ENCODE data around the gene GLCE.
"Not testable (repeated sequence)": the region's sequence is repeated elsewhere in the genome, so short reads cannot be mapped to it uniquely, and the experiment has no call there.

The GLCE gene

DNA sequence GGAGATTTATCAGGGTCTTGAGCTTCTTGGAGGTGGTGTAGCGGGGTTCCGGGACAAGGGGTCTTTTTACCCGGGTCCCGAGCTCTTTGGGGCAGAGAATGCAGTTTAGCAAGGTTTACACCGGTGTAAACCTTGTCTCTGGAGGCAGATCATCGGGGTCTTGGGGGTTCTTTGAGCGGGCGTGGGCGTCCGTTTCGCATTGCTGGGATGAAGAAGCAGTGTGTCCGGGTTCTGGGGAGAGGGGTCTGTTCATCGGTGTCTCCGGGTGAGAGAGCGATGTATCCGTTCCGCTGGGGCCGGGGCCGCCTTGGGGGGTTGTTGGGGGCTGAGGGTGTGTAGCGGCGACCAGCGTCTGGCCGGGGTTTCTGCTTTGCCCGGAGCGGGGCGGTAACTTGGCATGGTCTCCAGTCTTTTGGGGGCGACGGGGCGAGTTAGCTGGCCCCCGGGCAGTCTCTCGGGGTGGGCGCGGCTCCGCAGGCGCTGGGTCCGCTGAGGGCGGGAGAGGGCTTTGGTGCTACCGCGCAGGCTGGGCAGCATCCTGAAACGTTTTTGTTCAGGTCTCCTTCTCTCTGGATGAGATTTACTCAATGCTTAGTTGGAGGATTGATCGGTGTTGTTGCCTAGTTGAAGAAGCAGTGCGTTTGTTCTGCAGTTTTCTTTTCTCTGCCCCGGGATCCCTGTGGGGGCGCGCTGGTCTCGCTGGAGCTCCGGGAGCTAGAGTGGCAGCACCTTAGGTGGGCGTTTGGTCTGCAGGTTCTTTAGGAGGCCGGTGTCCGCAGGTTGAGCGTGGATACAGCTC, 843 bp downstream of the GLCE start:
- DNase-seq, result peak; percentile 47

DNA sequence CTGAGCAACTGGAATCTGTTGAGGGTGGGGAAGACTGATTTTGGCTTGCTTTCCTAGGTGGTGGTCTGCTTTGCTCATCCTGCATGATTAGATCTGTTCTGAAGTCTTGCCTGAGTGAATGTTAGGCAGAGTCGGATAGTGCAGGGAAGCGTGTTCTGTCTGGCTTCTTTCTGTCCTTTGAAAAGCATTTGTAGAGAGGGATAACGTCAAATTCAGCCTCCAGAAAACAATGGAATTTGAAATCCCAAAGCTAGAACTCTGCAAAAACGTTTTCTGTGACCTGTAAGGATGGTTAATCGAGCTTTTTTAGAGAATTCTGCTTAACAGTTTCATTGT, 1.4 kb downstream of the GLCE start:
- DNase-seq, result no peak

DNA sequence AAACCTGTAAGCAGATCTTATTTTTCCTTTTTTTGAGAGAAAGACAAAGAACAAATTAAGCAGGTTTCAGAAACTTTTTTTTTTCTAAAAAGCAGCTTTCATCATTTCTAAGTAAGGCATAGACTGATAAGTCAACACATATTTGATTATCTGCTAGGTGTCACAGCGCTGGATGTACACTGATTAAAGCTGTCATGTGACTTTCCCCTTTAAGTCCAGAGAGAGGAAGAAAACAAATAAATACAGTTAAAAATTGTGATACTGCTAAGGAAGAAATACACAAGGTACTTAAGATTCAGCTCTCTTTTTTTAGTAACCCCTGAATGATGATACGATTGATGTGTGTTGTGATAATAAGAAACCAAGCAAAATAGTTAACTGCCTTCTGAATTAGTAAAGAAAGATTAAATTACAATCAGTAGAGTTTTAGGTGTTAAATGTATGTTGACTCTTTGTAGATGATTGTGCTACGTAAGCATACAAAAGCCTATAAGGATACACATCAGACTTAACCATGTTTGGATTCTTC, 2.8 kb downstream of the GLCE start:
- DNase-seq, result no peak

DNA sequence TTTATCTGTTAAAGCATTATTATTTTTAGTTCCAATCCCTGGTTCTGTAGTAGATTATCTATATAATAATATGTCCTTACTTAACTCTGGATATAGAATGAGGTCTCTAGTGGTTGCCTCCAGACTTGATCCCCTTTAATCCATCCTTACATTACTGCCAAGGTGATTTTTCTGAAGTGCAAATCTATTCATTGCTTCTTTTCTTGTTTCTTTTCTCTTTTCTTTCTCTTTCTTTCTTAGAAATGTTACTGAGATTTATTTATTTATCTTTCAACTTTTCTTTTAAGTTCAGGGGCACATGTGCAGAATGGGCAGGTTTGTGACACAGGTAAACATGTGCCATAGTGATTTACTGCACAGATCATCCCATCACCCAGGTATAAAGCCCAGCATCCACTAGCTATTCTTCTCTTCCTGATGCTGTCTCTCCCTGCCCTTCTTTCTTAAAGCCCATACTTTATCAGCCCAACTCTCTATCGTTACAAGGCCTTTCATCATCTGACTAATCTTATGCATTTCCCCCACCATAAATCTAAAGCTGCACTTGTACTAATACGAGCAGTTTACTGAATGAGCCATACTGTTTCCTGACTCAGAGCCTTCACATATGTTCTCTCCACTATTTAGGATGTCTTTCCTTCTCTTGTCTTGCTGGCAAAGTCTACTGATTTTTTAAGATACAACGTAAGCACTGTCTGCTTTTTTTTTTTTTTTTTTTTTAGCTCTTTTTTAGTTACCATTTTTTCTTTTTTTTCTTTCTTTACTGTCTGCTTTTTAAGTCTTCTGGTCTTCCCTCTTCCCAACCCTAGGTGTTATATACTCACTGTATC, 4.6 kb downstream of the GLCE start:
- no peak for DNase-seq

DNA sequence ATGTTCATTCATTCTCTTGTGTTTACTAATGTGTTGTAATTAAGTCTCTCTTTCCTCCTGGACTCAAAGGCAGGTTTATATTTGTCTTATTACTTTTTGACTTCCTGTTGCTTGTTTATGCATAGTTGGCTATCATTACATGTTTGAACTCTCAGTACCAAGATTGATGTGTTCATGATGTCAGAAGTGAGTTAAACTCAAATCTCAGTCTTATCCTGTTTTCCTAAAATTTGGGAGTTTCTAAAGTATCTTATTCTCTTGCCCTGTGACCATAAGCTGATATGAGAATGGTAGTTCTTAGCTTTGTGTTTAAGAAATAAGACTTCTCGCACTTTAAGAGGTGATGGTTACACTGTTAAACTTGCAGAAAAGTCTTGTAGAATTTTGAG, 5.2 kb downstream of the GLCE start:
- no peak for DNase-seq

DNA sequence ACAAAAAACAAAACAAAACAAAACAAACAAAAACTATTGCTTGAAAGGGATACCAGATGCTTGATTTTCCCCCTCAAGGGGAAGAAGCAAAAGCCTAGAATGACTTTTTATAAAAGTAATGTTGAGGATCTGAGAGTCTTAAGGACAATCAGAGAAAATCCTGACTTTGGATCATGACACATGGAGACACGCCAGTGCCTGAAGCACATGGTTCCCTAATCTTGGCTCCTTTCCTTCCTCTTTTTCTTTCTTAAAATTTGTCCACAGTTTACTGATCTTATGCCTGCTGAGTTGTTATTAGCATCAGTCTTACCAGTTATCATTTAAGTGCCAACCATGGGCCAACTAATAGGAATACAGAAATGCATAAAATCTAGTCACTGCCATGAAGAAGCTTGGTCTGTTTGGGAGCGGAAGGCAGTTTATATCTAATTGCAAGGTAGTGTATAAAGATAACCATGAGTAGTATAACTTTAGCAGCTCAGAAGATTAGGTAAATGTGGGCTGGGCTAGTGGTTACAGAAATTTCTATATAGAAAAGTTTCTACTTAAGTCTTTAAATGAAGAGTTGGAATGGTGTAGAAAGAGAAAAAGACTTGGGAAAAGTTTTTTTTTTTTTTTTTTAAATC, 6.9 kb downstream of the GLCE start:
- no peak for DNase-seq

DNA sequence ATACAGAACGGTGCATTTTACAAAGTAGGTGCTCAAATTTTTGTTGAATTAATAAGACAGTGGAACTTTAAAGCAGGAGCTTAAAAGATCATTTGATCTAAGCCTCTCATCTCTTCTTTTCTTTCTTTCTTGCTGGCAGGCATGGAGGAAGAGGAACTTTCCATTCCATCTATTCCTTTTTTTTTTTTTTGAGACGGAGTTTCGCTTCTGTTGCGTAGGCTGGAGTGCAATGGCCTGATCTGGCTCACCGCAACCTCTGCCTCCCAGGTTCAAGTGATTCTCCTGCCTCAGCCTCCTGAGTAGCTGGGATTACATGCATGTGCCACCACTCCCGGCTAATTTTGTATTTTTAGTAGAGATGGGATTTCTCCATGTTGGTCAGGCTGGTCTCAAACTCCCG, 7.9 kb downstream of the GLCE start:
- not testable (repeated sequence) for DNase-seq

DNA sequence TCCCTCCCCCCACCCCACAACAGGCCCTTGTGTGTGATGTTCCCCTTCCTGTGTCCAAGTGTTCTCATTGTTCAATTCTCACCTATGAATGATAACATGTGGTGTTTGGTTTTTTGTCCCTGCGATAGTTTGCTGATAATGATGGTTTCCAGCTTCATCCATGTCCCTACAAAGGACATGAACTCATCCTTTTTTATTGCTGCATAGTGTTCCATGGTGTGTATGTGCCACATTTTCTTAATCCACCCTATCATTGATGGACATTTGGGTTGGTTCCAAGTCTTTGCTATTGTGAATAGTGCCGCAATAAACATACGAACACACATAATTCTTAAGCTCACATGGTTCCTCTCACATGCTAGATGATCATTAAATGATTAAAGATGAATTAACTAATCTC, 9.1 kb downstream of the GLCE start:
- DNase-seq, result not testable (repeated sequence)

DNA sequence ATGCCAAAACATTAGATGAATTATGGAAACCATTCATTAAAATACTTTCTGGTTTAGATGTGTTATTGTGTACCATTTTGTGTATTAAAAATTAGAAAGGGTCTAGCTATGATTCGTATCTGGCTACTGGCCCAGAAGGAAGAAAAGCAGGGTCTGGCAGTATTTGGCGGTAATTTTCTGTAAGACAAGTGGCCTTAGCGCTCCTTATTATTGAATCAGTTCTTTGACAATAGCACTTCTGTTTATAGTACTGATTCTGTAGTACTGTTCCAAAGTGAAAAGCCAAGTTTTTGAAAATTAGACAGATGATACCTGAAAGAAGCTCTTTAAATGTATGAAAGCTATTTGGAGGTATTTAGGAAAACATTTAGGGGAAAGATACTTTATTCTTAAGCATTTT, 10.2 kb downstream of the GLCE start:
- DNase-seq, result peak; percentile 3

DNA sequence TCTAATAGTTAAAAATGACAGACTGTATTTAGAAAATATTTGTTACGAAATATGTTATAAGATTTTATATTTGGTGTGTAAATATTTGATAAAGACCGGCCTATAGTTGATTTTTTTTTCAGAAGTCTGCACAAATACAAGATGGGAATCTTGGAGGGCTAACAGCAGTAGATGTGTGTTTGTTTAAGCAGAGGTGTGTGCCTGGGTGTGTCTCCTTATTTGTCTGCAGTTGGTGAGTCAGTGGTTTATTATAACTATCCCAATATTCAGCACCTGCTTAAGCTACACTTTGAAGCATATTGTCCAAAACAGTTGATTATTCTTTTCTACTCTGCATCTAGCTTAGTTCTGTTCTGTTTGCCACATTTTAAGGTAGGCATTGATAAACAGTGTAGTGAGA, 12.4 kb downstream of the GLCE start:
- DNase-seq, result peak; percentile 34

DNA sequence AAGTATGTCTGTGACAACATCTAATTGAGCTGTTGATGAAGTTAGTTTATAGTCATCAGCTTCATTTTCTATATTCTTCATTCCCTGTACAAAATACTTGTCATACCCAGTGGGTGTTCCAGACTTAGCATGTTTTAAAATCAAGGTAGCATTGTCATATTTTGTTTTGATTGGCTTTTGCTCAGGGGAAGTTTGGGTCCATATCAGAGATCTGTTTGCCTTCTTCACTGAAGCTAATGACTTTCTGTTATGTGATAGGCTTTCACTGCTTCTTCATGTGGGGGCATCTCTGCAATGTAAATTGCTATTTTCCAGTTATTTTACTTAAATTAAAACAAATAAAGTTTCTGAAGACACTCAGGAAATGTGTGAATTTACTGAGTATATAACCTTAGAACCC, 15.1 kb downstream of the GLCE start:
- no peak for DNase-seq

DNA sequence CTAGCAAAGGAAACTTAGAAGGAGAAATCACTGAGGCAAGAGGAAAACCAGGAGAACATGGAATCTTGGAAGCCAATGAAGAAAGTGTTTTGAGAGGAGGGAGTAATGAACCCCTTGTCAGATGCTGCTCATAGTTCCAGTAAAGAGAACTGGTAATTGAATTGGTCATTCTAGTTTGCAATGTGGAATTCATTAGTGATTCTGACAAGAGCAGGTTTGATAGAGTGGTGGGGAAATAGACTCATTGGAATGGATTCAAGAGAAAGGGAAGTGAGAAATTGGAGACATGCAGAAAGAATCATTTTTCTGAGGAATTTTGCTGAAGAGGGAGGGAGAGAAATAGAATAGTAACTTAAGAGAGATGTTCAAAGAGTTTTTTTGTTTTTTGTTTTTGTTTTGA, 21.0 kb downstream of the GLCE start:
- DNase-seq, result no peak

DNA sequence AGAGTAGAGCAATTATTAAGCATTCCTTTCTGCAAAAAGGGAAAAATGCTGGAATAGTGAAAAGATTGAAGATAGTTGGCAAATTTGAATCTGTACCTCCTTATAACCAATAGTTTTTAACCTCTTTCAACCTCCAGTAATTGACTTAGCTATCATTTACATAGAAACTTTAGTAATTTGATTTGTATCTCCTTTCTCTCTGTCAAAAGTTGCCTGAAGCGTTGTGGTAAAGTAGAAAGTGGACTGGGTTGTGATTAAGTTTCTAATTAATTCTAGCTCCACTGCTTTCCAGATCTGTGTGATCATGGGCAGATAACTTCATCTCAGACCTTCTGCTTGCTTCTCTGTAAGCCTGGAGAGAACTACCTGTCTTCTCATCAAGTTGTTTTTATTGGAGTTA, 24.8 kb downstream of the GLCE start:
- DNase-seq, result no peak

DNA sequence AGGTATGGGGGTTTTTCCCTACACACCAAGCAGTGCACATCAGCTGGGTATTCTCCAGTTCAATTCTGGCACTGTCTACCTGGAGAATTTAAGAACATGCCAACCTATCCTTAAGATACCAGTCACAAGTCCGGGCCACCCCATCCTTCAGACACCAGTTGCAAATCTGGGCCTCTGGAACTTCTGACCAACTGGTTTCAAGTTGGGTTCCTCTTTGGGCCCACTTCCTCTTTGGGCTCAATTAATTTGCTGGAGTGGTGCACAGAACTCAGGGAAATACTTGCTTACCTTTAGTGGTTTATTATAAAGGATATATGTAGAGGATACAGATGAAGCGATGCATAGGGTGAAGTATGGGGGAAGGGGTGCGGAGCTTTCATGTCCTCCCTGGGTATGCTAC, 25.3 kb downstream of the GLCE start:
- no peak for DNase-seq

DNA sequence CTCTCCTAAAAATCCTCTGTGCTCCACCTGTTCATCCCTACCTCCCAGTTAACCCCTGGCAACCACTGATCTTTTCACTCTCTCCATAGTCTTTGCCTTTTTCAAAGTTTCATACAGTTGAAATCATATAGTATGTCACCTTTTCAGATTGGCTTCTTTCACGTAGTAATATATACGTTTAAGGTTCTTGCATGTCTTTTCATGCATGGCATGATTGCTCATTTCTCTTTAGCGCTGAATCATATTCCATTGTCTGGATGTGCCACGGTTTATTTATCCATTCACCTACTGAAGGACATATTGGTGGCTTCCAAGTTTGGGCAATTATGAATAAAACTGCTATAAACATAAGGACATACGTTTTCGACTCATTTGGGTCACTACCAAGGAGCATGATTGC, 28.7 kb downstream of the GLCE start:
- DNase-seq, result no peak

DNA sequence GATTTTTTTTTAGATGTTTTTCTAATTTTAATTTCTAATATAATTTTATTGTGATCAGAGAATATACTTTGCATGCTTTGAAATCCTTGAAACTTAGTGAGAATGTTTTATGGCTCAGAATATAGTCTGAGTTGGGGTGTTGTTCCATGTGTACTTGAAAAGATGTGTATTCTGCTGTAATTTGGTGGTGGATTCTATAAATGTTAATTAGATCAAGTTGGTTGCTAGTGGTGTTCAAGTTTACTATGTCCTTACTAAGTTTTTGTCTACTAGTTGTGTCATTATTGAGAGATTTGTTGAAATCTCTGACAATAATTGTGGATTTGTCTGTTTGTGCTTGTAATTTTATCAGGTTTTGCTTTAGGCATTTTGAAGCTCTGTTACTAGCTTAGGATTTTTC, 29.7 kb downstream of the GLCE start:
- DNase-seq, result no peak

DNA sequence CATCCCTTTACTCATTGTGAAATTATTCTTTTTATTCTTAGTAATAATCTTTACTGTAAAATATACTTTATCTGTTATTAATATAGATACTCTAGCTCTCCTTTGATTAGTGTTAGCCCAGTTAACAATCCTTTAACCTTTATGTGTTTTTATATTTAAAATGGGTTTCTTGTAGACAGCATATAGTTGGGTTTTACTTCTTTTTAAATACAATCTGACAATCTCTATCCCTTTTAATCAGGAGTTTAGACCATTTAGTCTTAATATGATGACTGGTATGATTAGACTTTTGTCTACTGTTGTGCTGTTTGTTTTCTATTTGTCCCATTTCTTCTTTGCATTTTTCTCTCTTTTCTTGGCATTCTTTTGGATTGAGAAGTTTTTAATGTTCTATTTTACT, 30.1 kb downstream of the GLCE start:
- no peak for DNase-seq

DNA sequence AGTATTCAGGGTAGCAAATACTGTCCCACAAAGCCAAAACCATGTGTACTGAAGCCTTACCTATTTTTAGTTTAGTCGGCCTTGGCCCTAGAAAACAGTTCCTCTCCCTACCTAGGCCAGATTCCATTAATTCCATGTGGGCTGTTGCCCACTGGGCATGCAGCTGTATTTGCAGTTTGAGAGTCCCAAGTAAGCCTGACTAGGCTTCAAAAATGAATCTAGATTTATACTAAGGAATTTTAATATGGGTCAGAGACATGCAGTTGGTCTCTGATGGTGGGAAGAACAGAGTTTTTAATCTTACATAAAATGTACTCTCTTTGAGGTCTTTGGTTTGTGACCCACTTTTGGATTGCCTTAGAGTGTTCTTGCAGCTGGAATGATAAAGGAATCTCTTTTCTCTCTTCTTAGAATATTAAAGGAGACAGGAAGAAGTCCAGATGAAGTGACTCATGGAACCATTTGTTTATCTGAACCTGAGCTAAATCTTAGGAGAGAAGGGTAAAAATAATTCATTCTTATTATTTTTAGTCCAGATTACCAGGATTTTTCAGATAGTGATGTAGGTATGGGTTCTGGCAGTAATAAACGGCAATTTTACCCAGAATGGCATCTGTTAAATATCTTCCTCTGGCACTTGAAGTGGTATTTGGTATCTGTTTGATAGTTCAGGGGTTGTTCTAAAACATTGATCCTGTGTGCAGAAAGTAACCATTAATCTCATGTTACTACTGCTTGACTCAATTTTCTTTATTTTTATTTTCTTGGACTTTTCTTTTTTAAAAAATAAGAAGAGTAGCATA, 33.8 kb downstream of the GLCE start:
- DNase-seq, result no peak

DNA sequence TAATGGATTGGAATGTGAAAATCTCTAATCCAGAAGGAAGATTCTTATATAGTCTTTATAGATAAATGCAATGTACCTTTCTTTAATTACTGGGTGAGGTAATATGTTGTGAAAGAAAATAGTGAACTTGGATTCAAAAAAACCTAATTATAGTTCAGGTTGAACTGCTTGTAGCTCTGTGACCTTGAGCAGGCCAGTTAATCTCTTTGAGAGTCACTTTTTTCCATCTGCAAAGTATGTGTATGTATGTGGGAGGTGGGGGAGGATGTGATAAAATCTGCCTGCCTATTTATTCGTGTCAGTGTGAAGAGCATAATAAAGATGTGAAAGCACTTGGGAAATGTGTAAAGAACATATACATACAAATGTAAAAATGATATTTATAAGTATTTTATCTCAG, 34.4 kb downstream of the GLCE start:
- no peak for DNase-seq

DNA sequence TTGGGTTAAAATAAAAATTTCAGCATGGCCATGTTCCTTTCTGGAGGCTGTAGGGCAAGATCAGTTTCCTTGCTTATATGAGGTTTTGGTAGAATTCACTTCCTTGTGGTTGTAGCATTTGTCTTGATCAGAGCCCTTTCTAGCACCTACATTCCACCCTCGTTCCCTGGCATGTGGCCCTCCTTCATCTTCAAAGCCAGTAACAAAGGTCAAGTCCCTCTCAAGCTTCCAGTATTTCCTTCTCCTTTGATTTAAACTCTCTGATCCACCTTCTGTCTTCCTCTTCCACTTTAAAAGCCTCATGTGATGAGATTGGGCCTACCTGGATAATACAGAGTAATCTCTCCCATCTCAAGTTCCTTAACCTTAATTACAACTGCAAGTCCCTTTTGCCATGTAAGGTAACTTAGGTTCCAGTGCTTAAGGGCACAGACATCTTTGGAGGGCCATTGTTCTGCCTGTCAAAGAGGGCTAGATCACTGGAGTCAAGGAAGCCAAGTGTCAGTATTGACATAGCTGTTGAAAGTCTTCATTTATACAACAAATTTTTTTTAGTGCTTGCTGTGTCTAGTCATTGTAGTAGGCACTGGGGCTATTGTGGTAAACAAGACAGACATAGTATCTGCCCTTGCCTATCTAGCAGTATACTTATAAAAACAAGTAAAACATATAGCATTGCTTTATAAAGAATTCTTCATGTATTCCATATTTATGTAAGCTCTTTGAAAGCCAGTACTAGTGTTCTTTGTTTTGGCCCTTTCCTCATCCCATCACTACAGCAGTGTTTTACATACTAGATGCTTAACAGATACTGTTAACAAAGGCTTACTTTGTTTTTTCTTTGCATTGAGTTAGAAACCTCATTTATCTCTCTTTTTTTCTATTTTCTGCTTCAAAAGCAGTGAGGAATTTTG, 40.7 kb downstream of the GLCE start:
- DNase-seq, result no peak

DNA sequence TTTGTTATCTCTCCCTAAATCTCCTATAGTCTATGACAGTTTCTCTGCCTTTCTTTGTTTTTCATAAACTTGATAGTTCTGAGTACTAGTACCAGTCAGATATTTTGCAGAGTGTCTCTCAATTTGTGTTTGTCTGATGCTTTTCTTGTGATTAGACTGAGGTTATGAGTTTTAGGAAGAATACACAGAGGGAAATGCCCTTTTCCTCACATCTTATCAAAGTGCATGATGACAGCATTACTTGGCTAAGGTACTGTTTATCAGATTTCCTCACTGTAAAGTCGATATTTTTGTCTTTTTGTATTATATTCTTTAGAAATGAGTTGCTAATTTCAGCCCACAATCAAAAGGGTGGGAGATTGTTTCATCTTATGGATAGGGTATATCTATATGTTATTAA, 45.6 kb downstream of the GLCE start:
- no peak for DNase-seq

DNA sequence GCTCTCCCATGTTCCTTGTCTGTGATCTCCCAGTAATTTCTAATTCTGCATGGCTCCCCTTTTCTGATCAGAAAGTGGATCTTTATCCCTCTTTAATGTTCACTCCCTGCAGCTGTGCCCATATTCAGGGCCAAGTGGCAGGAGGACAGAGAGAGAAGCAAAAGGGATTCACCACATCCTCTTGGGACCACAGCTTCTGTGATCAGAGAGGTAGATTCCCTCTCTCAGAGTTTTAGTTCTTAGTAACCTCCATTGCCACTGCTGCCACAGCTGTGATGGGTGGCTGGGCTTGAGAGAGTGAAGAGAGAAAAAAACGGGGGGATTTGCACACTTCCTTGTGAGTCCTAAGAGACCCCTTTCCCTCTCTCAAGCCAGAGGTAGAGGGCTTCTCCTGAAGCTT, 49.2 kb downstream of the GLCE start:
- no peak for DNase-seq
